C4-2B (cell line): ENCODE measurements around the gene CDKN1C.

Experiments
- CTCF ChIP-seq: fragments of 450-650 bp; conservative IDR thresholded peaks from 2 replicates; pipeline ENCODE4 v1.5.1; 2017; ENCODE audit warnings: mild to moderate bottlenecking
- ZFX ChIP-seq: fragments of 450-650 bp; IDR thresholded peaks from 2 replicates; pipeline ENCODE4 v1.6.1; 2017

- TF ChIP-seq CTCF (no peak), ZFX (no peak)
Observed at GRCh38 chr11:2932850-2933251, 47.3 kb upstream of the CDKN1C start.
